Measurements from ENCODE around the gene PLEKHM3. TPM values are rescaled to one million over a fixed set of nuclear protein-coding genes. Genes with fewer than 3 reads are reported as not detected.

PLEKHM3 gene
- total and polyA plus RNA-seq, 2 of the 13 experiments (the other 11 are each of a cell fraction or from before 2014, with no cell fraction given): 4.5 to 4.7 TPM

GRCh38 chr2:207836521-207837133, 188.7 kb downstream of the PLEKHM3 start:
- H3K27me3 ChIP-seq (ENCODE audit: control insufficient read depth in 1 of 2, insufficient read depth in 2 of 2, low read length in 2 of 2): no peaks in the 10 kb centered on the region
- ChIA-PET CTCF (ENCODE audit: low intra/inter-chr PET ratio, low total read pairs) (no interaction called here), POLR2A (interaction anchor here (1.0 to 10.2 kb wide), 7 partner anchors 8 to 90 kb away, joined by 3 to 303 read pairs (median 6); partner anchors contain the start of gene FZD5)
- intact Hi-C loops (cut with micrococcal nuclease; ENCODE audit: unreplicated experiment) (loop anchor here (1.0 kb wide), 1 partner anchor 9 kb away; no protein-coding TSS in a partner anchor), in situ Hi-C loops (cut with HindIII; ENCODE audit: extremely low pct_ligation_motif_present, low pct_unique_long_range_greater_than_20kb) (no loop called here)
- DNase-seq (ENCODE audit: low spot score): peak; percentile 38
- no peak overlapping the region for H2AFZ ChIP-seq (ENCODE audit: low read length)
- H3K9me3 ChIP-seq (ENCODE audit: low read length): no peaks in the 10 kb centered on the region
- no peaks in the 10 kb centered on the region for H3K79me2 ChIP-seq (ENCODE audit: insufficient read depth, low read length)
- FAIRE-seq: no peak
- ATAC-seq: peak; percentile 42
- peaks cover 51% of the 10 kb centered on the region for H3K4me1 ChIP-seq (ENCODE audit: insufficient read depth, low read length)
- no TSS peak for BruUV-seq (replicated peaks)
- H3K9ac ChIP-seq (ENCODE audit: insufficient read depth, low read depth, low read length): no peak overlapping the region
- TF ChIP-seq, protein P1, sequence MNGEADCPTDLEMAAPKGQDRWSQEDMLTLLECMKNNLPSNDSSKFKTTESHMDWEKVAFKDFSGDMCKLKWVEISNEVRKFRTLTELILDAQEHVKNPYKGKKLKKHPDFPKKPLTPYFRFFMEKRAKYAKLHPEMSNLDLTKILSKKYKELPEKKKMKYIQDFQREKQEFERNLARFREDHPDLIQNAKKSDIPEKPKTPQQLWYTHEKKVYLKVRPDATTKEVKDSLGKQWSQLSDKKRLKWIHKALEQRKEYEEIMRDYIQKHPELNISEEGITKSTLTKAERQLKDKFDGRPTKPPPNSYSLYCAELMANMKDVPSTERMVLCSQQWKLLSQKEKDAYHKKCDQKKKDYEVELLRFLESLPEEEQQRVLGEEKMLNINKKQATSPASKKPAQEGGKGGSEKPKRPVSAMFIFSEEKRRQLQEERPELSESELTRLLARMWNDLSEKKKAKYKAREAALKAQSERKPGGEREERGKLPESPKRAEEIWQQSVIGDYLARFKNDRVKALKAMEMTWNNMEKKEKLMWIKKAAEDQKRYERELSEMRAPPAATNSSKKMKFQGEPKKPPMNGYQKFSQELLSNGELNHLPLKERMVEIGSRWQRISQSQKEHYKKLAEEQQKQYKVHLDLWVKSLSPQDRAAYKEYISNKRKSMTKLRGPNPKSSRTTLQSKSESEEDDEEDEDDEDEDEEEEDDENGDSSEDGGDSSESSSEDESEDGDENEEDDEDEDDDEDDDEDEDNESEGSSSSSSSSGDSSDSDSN (CRISPR knock-in tag; IDR thresholded peaks at IDR 0.05): 0 out of 2 replicates have a peak, but pooled peaks have one; percentile 2
- TF ChIP-seq RXRA (CRISPR knock-in tag; IDR thresholded peaks at IDR 0.05) (peak; percentile 19; the same call in 1 of the 2 replicates), FLYWCH1 (CRISPR knock-in tag; IDR thresholded peaks at IDR 0.05) (no peak)
- H3K36me3 ChIP-seq (replicated peaks in 1 of 2; ENCODE audit: control insufficient read depth in 1 of 2, insufficient read depth in 2 of 2, low read length in 2 of 2): no peaks in the 10 kb centered on the region
- no peak overlapping the region for H3K4me3 ChIP-seq (replicated peaks in 1 of 3; ENCODE audit: insufficient read depth in 1 of 3, low read depth in 2 of 3, low read length in 3 of 3)
- 77% methylated on average over 7 of the region's 7 CpGs for WGBS (ENCODE audit: low lambda C conversion rate)
- H4K20me1 ChIP-seq (ENCODE audit: insufficient read depth, low read length): no peaks in the 10 kb centered on the region
- peak overlapping the region; percentile 14 for H3K27ac ChIP-seq (ENCODE audit: extremely low read length, insufficient read depth, low read length)
- no peak overlapping the region for H3K4me2 ChIP-seq (ENCODE audit: low read depth, low read length)

DNA sequence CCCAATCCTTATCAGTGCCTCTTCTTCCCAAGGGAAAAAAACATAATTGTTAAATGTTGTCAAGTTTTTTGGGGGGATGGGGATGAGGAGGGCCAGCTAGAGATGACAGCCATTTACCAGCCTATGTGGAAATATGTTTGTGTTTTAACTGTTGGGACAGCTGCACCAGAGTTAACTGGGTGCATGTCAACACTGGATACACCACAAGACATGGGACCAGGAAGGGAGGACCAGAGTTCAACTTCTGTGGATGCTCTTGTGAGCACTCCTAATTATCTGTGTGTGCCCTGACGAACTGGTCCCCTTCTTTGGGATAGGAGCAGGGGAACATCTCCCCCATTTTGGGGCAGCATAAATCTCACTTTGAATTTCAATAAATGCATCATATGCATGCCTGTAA, 189.5 kb downstream of the PLEKHM3 start:
- ChIA-PET POLR2A (interaction anchor here (0.9 to 10.2 kb wide), 8 partner anchors 10 to 91 kb away, joined by 3 to 303 read pairs (median 5); partner anchors contain the start of gene FZD5), CTCF (ENCODE audit: low intra/inter-chr PET ratio, low total read pairs) (no interaction called here)
- Histone ChIP-seq H3K9ac (ENCODE audit: insufficient read depth, low read depth, low read length) (no peak overlapping the region), H3K4me1 (ENCODE audit: insufficient read depth, low read length) (peaks cover 59% of the 10 kb centered on the region), H3K27ac (ENCODE audit: extremely low read length, insufficient read depth, low read length) (no peak overlapping the region), H3K36me3 (replicated peaks in 1 of 2; ENCODE audit: control insufficient read depth in 1 of 2, insufficient read depth in 2 of 2, low read length in 2 of 2) (no peaks in the 10 kb centered on the region), H3K4me2 (ENCODE audit: low read depth, low read length) (no peak overlapping the region), H3K79me2 (ENCODE audit: insufficient read depth, low read length) (no peaks in the 10 kb centered on the region), H2AFZ (ENCODE audit: low read length) (no peak overlapping the region), H3K27me3 (ENCODE audit: control insufficient read depth in 1 of 2, insufficient read depth in 2 of 2, low read length in 2 of 2) (no peaks in the 10 kb centered on the region), H3K4me3 (replicated peaks in 1 of 3; ENCODE audit: insufficient read depth in 1 of 3, low read depth in 2 of 3, low read length in 3 of 3) (no peak overlapping the region), H3K9me3 (ENCODE audit: low read length) (no peaks in the 10 kb centered on the region), H4K20me1 (ENCODE audit: insufficient read depth, low read length) (no peaks in the 10 kb centered on the region)
- BruUV-seq (replicated peaks): no TSS peak
- intact Hi-C loops (cut with micrococcal nuclease; ENCODE audit: unreplicated experiment): loop anchor here (1.0 kb wide), 1 partner anchor 9 kb away; no protein-coding TSS in a partner anchor
- FAIRE-seq: peak; percentile 76
- ATAC-seq: peak; percentile 64
- in situ Hi-C loops (cut with HindIII; ENCODE audit: extremely low pct_ligation_motif_present, low pct_unique_long_range_greater_than_20kb): no loop called here
- peak; percentile 67 for DNase-seq (ENCODE audit: low spot score)
- WGBS (ENCODE audit: low lambda C conversion rate): 70% methylated on average over 1 of the region's 1 CpG
- TF ChIP-seq FOXP1 (IDR thresholded peaks at IDR 0.05) (no peak), FOXP1 (CRISPR knock-in tag; IDR thresholded peaks at IDR 0.05) (peak; percentile 80), AHR (CRISPR knock-in tag; IDR thresholded peaks at IDR 0.05) (no peak), CEBPG (CRISPR knock-in tag; IDR thresholded peaks at IDR 0.05) (peak; percentile 38; the same call in 1 of the 2 replicates), ZBTB46 (CRISPR knock-in tag; IDR thresholded peaks at IDR 0.05; ENCODE audit: borderline replicate concordance) (no peak), CEBPB (IDR thresholded peaks at IDR 0.05; ENCODE audit: borderline replicate concordance, low read depth, low read length) (peak; percentile 60; the same call in 1 of the 2 replicates), MYPOP (CRISPR knock-in tag; IDR thresholded peaks at IDR 0.05) (no peak), ZSCAN29 (CRISPR knock-in tag; conservative IDR thresholded peaks at IDR 0.05) (no peak)

Data from HepG2 (cell line).